Neutrophil (primary cell): ENCODE data around the gene TPPP3.

ENCODE experiments used
- H3K27ac ChIP-seq: fragments of 200-600 bp; sonication (generic); 2 replicates; pipeline ENCODE4 v1.5.1; 2016; ENCODE audit warnings: mild to moderate bottlenecking, moderate library complexity
- H3K27me3 ChIP-seq: fragments of 200-600 bp; sonication (generic); 2 replicates; pipeline ENCODE4 v1.6.0; 2016; ENCODE audit warnings: mild to moderate bottlenecking
- H3K36me3 ChIP-seq: fragments of 200-600 bp; sonication (generic); 2 replicates; pipeline ENCODE4 v1.5.1; 2017
- H3K4me1 ChIP-seq, 2 experiments: fragments of 200-600 bp in 1 of 2; sonication (generic) in 1 of 2; 1 replicate in 1 of 2; 2 replicates in 1 of 2; pipeline versions ENCODE4 v1.5.1 to v1.6.1; 2013 to 2016; ENCODE audit warnings: low read depth in 1 of 2, low read length in 1 of 2, mild to moderate bottlenecking in 1 of 2, moderate library complexity in 1 of 2; ENCODE audit not compliant: control insufficient read depth in 1 of 2, insufficient read depth in 1 of 2
- H3K4me3 ChIP-seq, 2 experiments: fragments of 200-600 bp in 1 of 2; sonication (generic) in 1 of 2; 1 replicate in 1 of 2; 2 replicates in 1 of 2; pipeline ENCODE4 v1.5.1; 2013 to 2016; ENCODE audit warnings: low read depth in 1 of 2, low read length in 1 of 2, mild to moderate bottlenecking in 1 of 2, moderate library complexity in 1 of 2
- H3K9me3 ChIP-seq: fragments of 200-600 bp; sonication (generic); 2 replicates; pipeline ENCODE4 v1.5.1; 2016
- CTCF ChIP-seq: fragments of 200-600 bp; sonication (generic); IDR thresholded peaks from 2 replicates; pipeline ENCODE4 v1.5.1; 2016; ENCODE audit warnings: antibody characterized with exemption

The TPPP3 gene

GRCh38 chr16:67350324-67350723, 43.0 kb downstream of the TPPP3 start:
- Histone ChIP-seq H3K4me1 (no peaks in the 10 kb centered on the region), H3K27ac (no peak overlapping the region), H3K4me3 (no peak overlapping the region), H3K36me3 (no peaks in the 10 kb centered on the region), H3K27me3 (no peaks in the 10 kb centered on the region), H3K9me3 (no peaks in the 10 kb centered on the region)
- TF ChIP-seq CTCF, result no peak

GRCh38 chr16:67349172-67349571, 44.1 kb downstream of the TPPP3 start:
- Histone ChIP-seq H3K4me3 (no peak overlapping the region), H3K4me1 (no peaks in the 10 kb centered on the region), H3K36me3 (no peaks in the 10 kb centered on the region), H3K27me3 (no peaks in the 10 kb centered on the region), H3K9me3 (no peaks in the 10 kb centered on the region), H3K27ac (no peak overlapping the region)
- TF ChIP-seq CTCF, result no peak

GRCh38 chr16:67346341-67346740, 47.0 kb downstream of the TPPP3 start:
- Histone ChIP-seq H3K27ac (no peak overlapping the region), H3K4me1 (no peaks in the 10 kb centered on the region)
- TF ChIP-seq CTCF, result no peak

GRCh38 chr16:67345401-67345800, 47.9 kb downstream of the TPPP3 start:
- Histone ChIP-seq H3K9me3 (no peaks in the 10 kb centered on the region), H3K36me3 (no peaks in the 10 kb centered on the region), H3K4me1 (no peaks in the 10 kb centered on the region), H3K27ac (no peak overlapping the region), H3K27me3 (no peaks in the 10 kb centered on the region), H3K4me3 (no peak overlapping the region)
- TF ChIP-seq CTCF, result no peak

More at GRCh38 chr16:67346341-67346740, 47.0 kb downstream of the TPPP3 start:
- no peaks in the 10 kb centered on the region for H3K36me3 ChIP-seq
- no peak overlapping the region for H3K4me3 ChIP-seq
- no peaks in the 10 kb centered on the region for H3K9me3 ChIP-seq
- H3K27me3 ChIP-seq, result no peaks in the 10 kb centered on the region

- no peak overlapping the region for H3K27ac ChIP-seq
- no peak for TF ChIP-seq CTCF
- H3K36me3 ChIP-seq, result no peaks in the 10 kb centered on the region
- H3K4me1 ChIP-seq, result no peaks in the 10 kb centered on the region
- H3K4me3 ChIP-seq, result no peak overlapping the region
- no peaks in the 10 kb centered on the region for H3K27me3 ChIP-seq
- H3K9me3 ChIP-seq, result no peaks in the 10 kb centered on the region
Measured at GRCh38 chr16:67342616-67343015, 50.7 kb downstream of the TPPP3 start.

GRCh38 chr16:67341250-67341649, 52.0 kb downstream of the TPPP3 start:
- no peaks in the 10 kb centered on the region for H3K36me3 ChIP-seq
- no peaks in the 10 kb centered on the region for H3K27me3 ChIP-seq
- H3K4me1 ChIP-seq, result no peaks in the 10 kb centered on the region
- H3K4me3 ChIP-seq, result no peak overlapping the region
- no peaks in the 10 kb centered on the region for H3K9me3 ChIP-seq
- no peak for TF ChIP-seq CTCF
- H3K27ac ChIP-seq, result no peak overlapping the region
